Measurements from ENCODE around the gene GRK4.
A peak's percentile ranks its signal among the peaks of the same experiment; 100 is the strongest.
"Not testable (repeated sequence)": the region's sequence is repeated elsewhere in the genome, so short reads cannot be mapped to it uniquely, and the experiment has no call there.

Gene GRK4

DNA sequence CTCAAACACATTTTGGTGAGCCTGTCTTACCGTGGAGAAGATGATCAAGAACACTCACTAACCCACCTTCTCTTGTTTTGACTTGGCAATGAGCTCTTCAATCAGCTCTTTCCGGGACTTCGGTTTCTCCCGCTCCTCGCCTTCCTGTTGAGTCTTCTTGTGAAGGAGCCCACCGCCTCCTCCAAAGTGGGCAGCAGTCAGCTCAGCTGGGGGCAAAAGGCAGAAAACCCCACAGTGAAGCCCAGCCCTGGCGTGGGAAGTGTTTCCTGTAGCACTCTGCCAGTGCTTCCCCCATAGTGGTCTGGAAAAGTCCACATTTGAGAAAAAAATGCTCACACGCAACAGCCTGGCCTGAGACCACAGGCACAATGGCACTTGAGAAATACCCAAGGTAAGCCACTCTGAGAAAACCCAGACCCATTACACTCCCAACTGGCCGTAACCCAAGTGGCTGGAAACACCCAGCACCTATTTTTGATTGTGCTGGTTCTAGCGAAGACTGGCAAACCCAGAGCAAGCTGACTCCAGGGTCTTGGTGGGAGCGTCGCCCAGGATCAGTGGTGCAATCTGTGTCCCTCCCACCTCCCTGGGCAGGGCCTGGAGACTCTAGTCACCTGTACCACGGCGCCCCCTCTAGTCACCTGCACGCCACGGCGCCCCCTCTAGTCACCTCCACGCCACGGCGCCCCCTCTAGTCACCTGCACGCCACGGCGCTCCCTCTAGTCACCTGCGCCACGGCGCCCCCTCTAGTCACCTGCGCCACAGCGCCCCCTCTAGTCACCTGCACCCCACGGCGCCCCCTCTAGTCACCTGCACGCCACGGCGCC lies 8.8 kb upstream of the GRK4 start:
- TF ChIP-seq, protein P1, sequence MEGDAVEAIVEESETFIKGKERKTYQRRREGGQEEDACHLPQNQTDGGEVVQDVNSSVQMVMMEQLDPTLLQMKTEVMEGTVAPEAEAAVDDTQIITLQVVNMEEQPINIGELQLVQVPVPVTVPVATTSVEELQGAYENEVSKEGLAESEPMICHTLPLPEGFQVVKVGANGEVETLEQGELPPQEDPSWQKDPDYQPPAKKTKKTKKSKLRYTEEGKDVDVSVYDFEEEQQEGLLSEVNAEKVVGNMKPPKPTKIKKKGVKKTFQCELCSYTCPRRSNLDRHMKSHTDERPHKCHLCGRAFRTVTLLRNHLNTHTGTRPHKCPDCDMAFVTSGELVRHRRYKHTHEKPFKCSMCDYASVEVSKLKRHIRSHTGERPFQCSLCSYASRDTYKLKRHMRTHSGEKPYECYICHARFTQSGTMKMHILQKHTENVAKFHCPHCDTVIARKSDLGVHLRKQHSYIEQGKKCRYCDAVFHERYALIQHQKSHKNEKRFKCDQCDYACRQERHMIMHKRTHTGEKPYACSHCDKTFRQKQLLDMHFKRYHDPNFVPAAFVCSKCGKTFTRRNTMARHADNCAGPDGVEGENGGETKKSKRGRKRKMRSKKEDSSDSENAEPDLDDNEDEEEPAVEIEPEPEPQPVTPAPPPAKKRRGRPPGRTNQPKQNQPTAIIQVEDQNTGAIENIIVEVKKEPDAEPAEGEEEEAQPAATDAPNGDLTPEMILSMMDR (conservative IDR thresholded peaks at IDR 0.05; ENCODE audit: low read length), result no peak
- no peak for DNase-seq (ENCODE audit: low read depth)
- no peak overlapping the region for H3K4me3 ChIP-seq (ENCODE audit: low read length)

DNA sequence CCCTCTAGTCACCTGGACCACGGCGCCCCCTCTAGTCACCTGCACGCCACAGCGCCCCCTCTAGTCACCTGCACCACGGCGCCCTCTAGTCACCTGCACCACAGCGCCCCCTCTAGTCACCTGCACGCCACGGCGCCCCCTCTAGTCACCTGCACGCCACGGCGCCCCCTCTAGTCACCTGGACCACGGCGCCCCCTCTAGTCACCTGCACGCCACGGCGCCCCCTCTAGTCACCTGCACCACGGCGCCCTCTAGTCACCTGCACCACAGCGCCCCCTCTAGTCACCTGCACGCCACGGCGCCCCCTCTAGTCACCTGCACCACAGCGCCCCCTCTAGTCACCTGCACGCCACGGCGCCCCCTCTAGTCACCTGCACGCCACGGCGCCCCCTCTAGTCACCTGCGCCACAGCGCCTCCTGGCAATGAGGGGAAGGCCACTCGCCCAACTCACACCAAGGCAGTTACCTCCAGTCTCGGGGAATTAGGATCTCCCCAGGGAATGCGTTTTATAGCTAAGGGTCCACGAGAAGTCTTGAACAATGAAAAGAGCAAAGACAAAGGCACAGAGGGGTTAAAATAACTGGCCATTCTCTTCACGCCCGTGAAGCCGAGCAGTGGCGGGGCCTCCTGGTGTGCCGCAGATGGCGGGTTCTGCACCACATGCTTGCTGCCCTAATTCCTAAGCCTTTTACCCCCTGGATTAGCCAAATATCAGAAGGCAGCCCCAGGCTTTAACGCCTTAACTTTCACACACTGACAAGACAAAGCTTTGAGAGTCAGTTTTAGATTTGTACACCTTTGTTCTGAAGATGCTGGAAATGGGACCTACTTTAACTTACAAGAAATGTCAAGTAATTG lies 8.0 kb upstream of the GRK4 start:
- not testable (repeated sequence) for DNase-seq (ENCODE audit: low read depth); H3K4me3 ChIP-seq (ENCODE audit: low read length)

DNA sequence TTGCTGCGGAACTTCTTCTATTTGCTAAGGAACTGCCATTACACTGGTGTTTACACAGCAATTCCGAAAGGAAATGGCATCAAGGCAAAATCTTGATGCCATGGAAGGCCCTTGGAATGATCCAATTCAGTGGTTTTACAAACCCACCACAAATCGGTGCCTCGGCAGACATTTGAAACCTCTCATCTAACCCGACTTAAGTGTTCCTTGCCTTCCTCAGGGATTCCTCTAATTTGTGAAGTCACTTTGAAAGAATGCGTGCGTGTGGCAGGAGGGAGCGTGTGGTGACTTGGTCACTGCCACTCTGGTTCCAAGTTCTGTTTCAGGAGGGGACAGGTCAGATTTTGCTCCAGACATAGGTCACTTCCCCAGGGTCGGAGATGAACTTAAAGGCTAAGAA lies 4.9 kb upstream of the GRK4 start:
- no peak overlapping the region for H3K4me3 ChIP-seq (ENCODE audit: low read length)
- DNase-seq (ENCODE audit: low read depth), result peak; percentile 59
- TF ChIP-seq, protein P1 (conservative IDR thresholded peaks at IDR 0.05; ENCODE audit: low read length), result no peak

DNA sequence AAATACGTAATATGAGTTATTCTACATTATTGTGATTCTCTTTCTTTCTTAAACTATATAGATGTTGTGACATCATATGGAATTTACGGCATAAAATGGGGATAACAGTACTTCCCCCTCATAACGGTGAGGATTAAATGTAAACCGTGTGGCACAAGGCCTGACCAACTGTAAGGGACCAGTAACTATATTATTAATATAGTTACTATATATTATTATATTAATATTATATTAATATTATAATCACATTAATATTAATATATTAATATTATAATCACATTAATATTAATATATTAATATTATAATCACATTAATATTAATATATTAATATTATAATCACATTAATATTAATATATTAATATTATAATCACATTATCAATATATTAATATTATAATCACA lies 2.9 kb upstream of the GRK4 start:
- DNase-seq (ENCODE audit: low read depth); H3K4me3 ChIP-seq (ENCODE audit: low read length): not testable (repeated sequence)

DNA sequence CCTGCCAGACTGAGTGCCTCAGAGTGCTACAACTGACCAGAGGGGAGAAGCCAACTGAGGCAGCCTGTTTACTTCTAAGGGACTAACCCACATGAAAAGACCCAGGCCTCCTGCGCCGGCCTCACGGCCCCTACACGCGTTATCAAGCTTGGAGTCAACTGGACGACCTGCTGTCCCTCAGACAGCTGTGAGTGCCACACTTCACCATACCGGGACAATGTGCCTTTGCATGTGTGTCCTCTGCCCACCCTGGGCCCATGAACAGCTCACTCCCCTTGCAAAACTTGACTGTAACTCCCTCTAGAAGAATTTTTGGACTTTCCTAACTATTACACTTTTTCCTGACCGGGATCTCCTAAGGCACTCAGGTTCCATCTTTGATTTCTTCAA lies 2.0 kb upstream of the GRK4 start:
- TF ChIP-seq, protein P1 (conservative IDR thresholded peaks at IDR 0.05; ENCODE audit: low read length), result no peak
- no peak for DNase-seq (ENCODE audit: low read depth)
- peak overlapping the region; percentile 89 for H3K4me3 ChIP-seq (ENCODE audit: low read length)

DNA sequence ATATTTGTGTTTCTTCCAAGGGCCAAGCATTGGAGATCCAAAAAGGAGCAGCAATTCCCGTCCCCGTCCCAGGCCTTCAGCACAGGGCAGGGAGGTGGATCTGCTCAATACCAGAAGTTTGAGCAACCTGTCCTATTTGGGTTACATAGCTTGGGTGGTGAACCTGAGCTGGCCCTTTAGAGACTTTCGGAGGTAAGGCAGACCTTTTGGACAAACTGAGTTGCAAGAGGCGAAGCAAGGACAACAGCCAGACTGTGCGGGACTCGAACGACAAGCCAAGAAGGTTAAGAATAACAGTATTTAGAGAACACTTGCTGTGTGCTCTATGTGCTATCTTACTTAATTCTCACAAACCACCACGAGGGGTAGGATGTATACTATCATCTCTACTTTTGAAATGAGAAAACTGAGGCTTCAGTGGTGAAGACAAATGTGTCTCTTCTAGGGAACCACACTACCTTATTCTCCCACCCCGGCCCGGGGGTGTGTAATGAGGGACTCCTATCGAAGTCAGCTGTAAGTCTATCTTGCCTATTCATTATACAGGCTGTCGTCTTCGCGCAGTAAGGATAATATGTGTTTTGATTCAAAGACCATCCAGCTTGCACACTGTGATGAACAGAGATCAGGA lies 1.4 kb upstream of the GRK4 start:
- no peak for DNase-seq (ENCODE audit: low read depth)
- TF ChIP-seq, protein P1 (conservative IDR thresholded peaks at IDR 0.05; ENCODE audit: low read length), result no peak
- H3K4me3 ChIP-seq (ENCODE audit: low read length), result peak overlapping the region; percentile 89

DNA sequence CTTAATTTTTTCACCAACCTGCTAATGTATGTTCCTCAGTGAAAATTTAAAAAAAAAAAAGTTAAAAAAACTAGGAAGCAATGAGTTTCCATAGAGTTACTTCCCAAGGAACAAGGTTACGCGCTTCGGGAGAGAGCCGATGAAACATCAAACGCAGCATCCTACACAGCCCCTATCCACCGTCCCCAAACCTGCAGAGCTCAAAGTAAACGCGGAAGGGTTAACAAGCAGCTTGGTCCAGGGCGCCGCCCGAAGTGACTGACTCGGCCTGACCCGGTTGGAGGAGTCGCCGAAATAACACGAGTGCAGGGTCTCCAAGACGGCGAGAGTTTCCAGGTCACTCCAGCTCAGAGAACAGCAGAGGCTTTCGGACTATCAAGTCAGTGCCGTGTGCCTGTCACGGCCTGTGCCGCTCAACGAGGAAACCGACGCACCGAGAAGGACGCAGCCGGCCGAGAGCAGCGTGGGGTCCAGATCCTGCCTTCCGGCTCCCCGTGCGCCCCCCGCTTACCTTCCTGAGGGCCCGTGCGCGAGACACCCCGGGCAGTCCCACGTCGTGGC lies 677 bp upstream of the GRK4 start:
- TF ChIP-seq, protein P1 (conservative IDR thresholded peaks at IDR 0.05; ENCODE audit: low read length), result no peak
- DNase-seq (ENCODE audit: low read depth), result peak; percentile 43
- H3K4me3 ChIP-seq (ENCODE audit: low read length), result peak overlapping the region; percentile 89

All from AG10803 (cell line).